Brain pericyte (primary cell): ENCODE results near the gene ADD1.

Source experiments
- DNase-seq: peaks from one replicate; pipeline ENCODE4 v3.0.0-alpha.2; 2012; ENCODE audit warnings: low read depth, low spot score

The ADD1 gene

DNA sequence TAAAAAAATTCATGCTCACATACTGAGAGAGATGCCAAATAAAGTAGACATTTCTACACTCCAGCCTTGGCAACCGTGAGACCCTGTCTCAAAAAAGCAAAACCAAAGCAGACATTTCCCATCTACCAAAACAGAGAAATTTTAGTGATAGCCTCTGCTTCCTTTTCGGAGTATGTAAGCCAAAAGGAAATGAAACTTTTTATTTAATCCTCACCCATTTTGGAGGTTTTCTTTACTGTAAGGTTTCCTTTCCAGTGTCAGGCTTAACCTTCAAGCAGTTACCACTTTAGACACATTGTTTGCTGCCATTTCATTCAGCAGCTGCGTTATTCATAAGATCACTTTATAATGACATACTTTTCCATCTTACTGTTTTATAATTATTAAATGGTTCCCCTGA is 15.9 kb downstream of the ADD1 start:
- no peak for DNase-seq

DNA sequence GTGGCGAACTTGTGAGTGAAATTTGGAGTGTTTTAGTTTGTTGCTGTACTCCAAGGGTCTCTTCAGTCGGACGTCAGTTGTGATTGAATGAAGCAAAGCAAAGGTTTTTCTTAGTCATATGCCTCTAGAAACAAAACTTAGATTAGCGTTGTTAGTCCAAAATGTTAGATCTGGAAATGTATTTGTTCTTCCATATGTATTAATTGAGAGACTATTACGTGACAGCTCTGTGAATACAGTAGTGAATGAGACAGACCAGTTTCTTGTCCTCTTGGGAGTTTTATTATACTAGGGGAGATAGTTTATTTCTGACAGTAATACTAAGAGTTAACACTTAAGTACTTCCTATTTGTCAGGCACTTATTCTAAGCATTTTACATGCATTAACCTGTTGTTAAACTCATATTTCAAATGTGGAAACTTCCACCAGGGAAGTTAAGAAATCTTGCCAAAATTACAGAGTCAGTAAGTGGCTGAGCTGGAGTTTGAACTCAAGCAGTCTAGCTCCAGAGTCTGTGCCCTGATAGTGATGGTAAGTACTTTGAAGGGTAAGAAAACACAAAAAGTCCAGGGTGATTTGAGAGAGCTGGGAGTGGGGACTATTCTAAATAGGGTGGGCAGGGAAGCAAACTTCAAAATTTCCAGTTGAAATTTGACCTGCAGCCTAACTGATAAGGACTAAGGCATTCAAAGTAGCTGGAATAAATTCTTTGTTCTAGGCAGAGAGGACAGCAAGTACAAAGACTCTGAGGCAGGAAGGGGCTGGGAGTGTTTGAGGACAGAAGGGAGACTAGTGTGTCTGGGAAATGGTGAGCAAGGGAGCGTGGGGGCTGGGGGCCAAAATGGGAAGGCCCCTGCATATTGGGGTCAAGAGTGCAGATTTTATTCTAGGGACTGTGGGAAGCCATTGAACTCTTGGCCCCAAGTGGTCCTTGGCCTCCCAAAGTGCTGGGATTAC is 17.0 kb downstream of the ADD1 start:
- DNase-seq = no peak

DNA sequence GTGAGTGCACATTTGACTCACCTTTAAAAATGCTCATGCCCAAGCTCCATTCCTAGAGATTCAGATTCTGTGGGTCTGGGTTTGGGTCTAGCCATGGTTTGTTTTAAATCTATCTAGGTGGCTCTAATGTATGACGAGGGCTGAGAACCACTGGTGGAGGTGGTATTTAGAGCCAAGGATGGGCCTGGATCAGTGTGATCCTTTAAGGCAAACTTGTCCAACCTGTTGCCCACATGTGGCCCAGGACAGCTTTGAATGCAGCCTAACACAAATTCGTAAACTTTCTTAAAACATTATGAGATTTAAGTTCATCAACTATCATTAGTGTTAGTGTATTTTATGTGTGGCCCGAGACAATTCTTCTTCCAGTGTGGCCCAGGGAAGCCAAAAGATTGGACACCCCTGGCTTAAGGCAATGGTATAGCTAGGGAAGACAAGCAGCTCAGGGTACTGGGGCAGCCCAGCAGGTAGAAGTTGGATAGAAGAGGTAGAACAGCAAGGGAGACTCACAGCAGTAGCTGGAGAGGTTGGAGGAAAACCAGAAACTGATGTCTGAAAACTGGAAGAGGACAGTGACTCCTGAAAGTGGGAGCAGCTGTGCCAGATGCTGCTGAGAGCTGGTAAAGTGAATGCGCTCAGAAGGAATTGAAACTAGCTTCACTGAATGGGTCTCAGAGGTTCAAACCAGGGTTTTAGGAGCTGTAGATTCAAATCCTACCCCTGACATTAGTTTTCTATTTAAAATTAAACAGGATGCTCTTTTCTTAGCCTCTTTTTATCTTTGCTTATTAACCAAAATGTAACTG is 18.2 kb downstream of the ADD1 start:
- no peak for DNase-seq

DNA sequence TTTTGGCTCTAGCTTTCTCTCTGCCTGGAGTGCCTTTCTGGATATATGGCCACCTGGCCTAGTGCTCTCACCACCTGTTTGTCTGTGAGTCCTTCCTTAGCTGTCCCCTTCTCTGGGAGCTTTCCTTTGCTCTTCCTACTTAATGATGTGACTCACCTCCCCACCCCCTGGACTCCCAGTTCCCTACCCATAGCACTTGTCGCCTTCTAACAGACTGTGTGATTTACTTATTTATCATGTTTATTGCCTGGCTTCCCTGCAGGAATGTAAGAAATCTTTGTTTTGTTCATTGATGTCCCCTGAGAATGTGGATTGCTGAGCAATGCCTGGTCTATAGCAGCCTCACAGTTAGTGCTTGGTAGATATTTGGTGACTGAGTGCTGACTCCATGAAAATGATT is 18.9 kb downstream of the ADD1 start:
- no peak for DNase-seq

DNA sequence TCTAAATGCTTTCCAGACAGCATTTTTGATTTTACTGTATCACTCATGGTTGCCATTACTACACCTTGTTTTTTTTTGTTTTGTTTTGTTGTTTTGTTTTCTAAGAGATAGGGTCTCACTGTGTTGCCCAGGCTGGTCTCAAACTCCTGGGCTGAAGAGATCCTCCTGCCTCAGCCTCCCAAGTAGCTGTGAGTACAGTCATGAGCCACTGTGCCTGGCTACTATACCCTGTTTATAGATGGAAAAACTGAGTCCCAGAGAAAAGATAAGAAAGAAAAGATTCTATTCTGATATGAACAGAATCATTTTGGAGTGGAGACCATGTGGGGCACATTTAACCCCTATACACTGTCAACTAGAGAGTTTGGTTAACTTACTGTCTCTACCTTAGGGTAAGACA is 20.0 kb downstream of the ADD1 start:
- DNase-seq = no peak

DNA sequence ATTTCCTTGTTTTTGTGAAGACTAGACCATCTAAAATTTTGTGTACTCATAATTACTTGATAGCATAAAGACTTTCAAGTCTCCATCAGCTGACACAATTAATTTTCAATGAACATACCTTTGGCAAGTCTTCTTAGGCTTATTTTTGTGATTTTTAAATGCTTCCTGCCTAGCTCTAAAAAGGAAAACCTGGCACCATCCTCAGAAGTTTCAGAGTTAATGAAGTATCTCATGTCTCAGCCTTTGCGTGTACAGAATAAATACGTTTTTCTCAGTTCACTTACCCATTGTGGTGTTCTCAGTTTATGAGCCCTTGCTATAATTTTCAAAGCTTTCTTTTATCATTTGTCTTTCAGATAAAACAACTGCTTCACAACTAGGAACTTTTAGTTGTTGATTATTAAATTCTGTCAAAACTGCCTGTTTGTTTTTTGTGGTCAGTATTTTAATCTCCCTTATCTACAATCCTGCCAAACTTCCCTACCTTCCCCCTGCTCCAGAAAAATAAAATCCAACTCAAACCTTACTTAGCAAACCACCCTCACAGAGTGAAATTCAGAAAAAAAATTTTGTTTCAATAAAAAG is 21.6 kb downstream of the ADD1 start:
- DNase-seq = no peak

DNA sequence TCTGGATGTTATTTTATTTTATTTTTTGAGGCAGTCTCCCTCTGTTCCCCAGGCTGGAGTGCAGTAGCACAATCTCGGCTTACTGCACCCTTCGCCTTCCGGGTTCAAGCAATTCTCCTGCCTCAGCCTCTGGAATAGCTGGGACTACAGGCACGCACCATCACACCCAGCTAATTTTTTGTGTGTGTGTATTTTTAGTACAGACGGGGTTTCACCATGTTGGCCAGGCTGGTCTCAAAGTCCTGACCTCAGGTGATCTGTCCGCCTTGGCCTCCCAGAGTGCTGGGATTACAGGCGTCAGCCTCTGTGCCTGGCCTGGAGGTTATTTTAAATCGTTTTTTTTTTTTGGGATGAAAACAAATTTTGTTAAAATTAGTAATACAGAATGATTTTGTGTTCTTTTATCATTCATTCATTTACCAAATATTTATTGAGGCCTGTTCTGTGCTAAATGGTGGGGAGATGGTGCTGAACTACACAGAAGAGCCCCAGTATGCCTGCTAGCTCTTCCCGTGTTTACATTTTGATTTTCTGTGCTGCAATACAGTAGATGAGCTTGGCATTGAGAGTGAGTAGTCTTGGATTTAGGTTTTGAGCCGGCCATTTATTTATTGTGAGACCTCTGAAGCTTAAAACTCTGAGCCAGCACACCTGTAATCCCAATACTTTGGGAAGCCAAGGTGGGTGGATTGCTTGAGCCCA is 22.7 kb downstream of the ADD1 start:
- no peak for DNase-seq

DNA sequence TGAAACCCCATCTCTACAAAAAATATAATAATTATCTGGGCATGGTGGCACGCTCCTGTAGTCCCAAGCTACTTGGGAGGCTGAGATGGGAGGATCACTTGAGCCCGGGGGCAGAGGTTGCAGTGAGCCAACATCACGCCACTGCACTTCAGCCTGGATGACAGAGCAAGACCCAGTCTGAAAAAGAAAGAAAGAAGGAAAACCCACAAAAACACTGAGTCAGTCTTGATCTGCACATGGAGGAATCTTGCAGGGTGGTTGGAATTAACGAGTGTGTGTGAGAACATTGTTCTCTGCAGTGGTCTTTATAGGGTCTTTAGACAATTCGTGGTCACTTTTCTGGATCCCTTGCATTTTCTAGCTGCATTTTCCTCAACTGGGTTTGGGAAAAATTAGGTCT is 23.2 kb downstream of the ADD1 start:
- no peak for DNase-seq

DNA sequence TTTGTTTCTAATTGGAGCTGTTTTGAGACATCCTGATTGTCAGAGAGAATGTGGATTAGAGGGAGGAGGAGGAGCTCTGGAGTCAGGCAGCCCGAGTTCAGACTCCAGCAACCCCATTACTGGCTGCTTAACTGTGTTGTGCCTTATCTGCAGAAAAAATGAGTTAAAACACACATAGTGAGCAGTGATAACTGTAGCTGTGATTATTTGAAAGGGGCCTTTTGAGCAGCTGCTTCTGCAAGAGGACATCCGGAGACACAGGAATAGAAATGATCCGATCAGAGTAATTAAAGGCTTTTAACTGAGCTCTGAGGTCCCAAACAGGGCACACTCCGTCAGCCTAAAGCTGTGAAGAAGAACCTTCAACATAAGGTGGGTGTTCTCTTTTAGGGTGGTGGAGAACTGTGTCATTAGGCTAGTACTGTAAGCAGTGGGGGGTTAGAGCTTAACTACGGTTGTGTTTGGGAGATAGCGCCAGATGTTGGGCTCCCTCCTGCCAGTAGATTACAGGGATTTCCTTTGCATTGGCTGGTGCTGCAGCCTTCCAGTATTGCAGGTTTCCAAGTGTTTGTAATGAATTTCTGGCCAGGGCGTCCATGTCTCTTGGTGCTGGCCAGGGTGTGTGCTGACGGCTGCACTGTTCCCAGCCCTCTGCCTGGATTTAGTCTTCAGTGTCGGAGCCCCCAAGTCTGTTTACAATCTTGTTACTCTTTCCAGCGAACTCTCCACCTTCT is 24.3 kb downstream of the ADD1 start:
- DNase-seq = no peak

DNA sequence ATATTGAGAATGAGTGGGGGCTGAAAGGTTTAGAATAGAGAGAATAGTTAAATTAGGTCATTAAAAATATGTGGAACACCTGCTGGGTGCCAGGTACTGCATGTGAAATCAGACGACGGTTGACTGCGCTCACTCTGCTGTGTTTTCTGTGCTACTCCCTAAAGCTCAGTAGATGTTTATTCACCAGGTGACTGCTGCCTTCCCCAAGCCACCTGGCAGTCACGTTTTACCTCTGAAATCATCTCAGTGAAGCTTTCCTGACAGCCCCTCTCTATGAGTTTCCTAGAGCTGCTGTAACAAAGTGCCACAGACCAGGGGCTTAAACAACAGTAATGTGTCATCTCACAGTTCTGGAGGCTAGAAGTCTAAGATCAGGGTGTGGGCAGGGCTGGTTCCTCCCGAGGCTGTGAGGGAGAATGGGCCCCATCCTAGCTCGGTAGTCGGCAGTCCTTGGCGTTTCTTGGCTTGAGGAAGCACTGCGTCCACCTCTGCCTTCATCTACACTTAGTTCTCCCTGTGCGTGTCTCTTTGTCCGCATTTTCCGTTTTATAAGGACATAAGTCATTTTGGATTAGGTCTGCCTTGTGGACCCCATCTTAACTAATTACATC is 25.3 kb downstream of the ADD1 start:
- no peak for DNase-seq

DNA sequence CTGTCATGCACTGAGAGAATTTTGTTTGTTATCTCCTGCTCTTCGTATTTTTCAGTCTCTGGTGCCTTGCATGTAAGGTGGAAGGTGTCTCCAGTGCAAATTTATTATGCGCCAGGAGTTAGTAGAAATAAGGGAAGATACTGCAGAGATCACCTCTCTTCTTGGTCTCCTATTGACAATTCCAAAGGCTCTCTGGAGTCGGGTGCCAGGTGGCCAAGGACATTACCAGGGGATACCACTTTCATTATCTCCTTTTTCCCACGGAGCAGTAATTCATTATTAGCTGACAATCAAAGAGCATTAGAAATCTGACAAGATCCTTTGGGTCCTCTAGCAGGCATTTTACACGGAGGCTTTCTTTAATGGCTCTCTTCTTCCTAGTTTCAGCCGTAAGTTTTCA is 26.0 kb downstream of the ADD1 start:
- no peak for DNase-seq

DNA sequence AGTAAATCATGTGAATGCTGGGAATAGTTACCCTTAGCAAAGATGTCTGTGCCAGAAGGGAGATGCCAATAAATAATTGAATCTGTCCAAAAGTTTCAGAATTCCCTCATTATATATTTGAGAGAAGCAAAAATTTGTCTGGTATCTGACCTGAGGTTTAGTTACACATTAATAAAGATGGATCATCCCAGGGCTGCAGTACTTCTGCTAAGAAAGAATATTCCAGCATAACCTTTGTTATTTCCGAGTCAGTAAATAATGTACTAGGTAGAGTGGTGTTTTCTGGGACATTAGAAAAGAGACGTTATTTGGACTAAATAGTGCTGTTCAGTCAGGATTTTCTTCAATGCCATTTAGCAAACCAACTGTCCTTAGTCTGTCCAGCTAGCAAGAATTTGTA is 26.4 kb downstream of the ADD1 start:
- no peak for DNase-seq

DNA sequence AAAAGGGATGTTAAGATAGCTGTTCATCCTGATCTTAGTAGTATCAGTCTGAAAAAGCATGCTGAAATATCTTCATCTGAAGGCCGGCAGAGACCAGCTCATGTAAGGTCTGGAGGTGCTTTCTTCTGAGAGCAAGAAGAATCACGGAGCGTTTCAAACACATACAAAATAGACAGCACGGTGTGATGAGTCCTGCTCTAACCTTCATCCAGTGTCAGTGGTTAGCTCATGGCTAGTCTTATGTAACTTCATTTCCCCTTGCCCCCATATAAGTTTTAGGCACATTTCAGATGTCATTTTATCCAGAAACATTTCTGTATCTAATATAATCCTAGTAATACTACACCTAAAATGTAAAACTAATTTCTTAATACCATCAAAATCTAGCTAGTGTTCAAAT is 27.8 kb downstream of the ADD1 start:
- DNase-seq = no peak

DNA sequence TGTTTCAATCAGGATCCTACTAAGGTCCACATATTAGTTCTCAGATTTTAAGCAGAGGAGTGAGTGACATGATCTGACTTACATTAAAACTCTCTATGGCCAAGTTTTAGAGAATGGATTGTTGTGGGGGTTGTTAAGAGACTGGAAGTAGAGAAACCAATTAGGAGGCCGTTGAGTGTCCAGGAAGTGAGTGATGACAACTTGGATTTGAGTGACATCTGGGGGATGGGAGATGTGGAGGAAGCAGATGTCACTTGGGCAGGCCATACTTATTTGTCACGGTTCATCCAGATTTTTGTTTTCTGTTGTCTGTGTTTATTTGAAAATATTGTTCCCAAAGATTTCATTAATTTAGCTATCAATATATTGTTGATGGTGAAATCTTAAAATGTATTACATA is 28.3 kb downstream of the ADD1 start:
- DNase-seq = no peak

DNA sequence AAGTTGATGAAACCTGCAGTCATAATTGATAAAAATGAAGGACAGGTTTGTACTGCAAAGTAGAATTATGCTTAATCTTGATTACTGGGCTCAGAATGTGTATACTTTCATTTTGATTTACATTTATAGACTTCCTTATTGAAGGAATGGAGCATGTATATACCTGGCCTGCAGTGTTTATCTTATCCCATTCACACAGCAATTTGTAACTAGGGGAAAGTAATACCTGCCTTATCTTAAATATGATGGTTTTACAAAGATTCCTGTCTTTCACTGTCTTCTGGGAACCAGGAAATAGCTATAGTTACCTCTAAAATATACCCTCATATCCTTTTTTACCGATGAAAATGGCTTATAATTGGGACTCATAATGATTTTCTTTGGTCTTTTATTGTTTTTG is 29.7 kb downstream of the ADD1 start:
- DNase-seq = no peak

DNA sequence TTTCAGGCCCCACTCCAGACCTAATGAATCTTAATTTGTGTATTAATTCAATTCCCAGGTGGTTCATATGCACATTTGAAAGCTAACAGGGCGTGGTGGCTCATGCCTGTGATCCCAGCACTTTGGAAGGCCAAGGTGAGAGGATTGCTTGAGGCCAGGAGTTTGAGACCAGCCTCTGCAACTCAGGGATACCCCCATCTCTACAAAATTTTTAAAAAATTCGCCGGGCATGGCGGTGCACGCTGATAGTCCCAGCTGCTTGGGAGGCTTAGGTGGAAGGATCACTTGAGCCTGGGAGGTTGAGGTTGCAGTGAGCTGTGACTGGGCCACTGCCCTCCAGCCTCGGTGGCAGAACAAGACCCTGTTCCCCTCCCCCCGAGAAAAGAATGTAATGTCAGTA is 31.2 kb downstream of the ADD1 start:
- no peak for DNase-seq

DNA sequence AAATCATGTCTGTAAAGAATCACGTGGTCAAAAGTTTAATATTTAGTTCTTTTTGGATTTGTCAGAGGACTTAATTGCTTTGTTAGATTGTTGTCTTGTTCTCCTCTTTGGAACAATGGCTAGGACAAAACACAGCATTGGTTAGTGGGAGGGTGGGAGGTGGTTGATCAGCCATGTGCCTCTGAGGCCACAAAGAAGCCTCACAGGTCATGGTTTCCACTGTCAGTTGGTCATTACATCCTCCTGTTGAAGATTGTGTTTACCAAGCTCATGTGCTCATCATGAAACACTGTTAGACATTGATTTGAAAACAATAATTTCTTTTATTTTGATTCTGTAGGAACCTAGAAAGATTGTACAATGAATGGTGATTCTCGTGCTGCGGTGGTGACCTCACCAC is 31.9 kb downstream of the ADD1 start:
- DNase-seq = no peak

DNA sequence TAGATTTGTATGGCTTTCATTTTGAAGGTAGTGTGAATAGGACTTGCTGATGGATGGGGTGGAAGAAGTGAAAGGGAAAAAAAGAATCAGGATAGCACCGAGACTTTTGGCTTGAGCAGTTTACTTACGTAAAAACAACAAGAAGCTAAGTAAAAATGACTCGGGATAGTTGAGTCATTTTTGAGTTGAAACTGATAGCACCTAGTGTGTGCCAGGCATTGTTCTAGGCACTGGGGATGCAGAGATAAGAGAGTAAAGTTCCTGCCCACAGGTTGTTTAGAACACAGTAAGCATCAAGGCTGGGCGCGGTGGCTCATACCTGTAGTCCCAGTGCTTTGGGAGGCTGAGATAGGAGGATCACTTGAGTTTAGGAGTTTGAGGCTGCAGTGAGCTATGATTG is 34.7 kb downstream of the ADD1 start:
- DNase-seq = no peak

DNA sequence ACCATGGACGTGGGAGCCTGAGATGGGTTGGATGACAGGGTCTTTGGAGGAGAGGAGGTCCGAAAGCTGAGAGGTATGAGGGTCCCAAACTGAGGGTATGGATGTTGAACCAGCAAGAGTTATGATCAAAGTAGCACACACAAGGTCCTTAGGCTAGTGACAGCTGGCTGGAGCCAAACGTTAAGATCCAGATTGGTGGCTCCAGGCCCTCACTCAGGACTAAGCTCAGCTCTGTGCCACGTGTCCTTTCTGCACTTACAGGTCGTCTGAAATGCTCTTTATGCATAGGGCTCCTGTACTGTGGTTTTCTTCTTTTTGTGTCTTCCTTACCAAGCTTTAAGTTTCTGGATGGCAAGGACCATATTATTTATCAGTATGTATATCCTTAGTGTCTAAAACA is 35.4 kb downstream of the ADD1 start:
- no peak for DNase-seq

DNA sequence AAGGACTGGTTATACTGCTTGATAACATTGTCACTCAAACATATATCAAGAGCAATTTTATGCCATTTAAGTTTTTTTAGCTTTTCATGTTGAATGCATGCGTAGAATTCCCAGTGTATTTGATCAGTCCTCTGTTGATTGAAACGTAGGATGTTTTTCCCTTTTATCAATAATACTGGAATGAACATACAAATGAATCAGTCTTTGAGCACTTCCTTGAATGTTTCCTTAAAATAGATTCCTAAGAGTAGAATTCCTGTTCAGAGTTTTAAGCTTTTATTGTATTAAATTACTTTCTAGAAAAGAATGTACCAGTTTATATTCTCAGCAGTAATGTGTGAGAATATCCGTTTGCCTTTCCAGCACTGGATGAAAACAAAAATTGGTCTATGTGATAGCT is 37.8 kb downstream of the ADD1 start:
- DNase-seq = no peak

DNA sequence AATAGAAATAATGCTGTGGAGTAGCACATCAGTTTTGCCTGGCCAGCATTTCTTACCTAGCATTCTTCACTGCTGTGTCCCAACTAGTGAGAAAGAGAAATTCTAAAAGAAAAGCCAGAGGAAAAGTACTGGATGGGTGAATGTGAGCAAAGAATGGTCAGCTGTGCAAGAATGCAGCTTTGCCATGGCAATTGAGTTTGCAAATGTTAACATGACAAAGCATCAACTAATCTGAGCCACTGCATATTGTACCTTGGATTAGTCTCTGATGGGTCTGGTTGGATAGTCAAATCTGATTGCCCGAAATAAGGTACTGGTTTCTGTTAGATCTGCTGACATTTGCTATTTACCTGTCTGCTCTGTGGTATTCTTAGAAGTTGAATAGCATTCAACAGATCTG is 38.7 kb downstream of the ADD1 start:
- DNase-seq = no peak
